HG02852 (cell line): Measurements from ENCODE around the gene SPCS3.
"Not testable (repeated sequence)": the region's sequence is repeated elsewhere in the genome, so short reads cannot be mapped to it uniquely, and the experiment has no call there.

ENCODE experiments used
- ATAC-seq: cut with Tn5 transposase; IDR thresholded peaks from one replicate; pipeline ENCODE4 v1.9.1; 2021; ENCODE audit warnings: mild to moderate bottlenecking, moderate library complexity; ENCODE audit not compliant: unreplicated experiment

Gene SPCS3

DNA sequence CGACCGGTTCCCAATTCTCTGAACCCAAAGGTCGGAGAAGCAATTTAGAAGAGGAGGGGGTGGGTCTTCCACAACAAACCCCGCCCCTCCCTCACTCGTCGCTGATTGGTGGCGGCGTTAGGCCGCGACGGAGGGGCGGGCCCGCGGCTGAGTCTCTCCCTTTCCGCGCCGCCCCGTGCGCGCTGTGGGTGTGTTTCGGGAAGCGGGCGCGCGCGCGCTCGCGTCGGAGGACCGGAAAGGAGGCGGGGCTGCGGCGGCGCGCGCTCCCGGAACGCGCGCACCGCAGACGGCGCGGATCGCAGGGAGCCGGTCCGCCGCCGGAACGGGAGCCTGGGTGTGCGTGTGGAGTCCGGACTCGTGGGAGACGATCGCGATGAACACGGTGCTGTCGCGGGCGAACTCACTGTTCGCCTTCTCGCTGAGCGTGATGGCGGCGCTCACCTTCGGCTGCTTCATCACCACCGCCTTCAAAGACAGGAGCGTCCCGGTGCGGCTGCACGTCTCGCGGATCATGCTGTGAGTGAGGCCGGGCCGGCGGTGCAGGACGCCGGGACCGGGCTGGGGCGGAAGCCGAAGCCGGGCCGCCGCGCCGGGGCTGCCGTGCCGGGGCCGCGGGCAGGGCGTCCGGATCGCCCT, at the start of gene SPCS3:
Gene SPCS3, plus strand, starts transcription at position 263 of the 636 bp plus-strand sequence. Its CDS starts 111 bp downstream, at position 374.
- ATAC-seq = peak; percentile 87

DNA sequence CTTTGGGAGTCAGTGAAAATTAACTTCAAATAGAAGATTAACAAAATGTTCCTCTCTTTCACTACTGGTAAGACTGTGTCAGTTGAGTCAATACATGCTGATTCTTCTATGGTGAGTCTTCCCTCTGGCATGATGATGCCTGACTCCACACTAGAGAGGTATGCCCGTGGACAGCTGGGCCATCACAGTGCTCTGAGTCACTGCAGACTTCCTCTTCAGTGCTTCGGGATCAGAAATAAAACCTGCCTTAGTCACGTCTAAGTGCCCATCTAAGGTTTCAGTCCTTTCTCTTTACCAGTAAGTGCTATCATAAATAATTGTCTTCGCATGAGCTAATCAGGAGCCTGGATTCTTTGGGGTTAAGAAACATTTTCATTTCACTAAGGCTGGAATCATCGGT, 49.1 kb upstream of the SPCS3 start:
- no peak for ATAC-seq

GRCh38 chr4:176271749-176272148, 48.0 kb upstream of the SPCS3 start:
- no peak for ATAC-seq

GRCh38 chr4:176272799-176273198, 47.0 kb upstream of the SPCS3 start:
- no peak for ATAC-seq

GRCh38 chr4:176273736-176274135, 46.0 kb upstream of the SPCS3 start:
- no peak for ATAC-seq

GRCh38 chr4:176274441-176274840, 45.3 kb upstream of the SPCS3 start:
- no peak for ATAC-seq

GRCh38 chr4:176276710-176277109, 43.1 kb upstream of the SPCS3 start:
- ATAC-seq = no peak

DNA sequence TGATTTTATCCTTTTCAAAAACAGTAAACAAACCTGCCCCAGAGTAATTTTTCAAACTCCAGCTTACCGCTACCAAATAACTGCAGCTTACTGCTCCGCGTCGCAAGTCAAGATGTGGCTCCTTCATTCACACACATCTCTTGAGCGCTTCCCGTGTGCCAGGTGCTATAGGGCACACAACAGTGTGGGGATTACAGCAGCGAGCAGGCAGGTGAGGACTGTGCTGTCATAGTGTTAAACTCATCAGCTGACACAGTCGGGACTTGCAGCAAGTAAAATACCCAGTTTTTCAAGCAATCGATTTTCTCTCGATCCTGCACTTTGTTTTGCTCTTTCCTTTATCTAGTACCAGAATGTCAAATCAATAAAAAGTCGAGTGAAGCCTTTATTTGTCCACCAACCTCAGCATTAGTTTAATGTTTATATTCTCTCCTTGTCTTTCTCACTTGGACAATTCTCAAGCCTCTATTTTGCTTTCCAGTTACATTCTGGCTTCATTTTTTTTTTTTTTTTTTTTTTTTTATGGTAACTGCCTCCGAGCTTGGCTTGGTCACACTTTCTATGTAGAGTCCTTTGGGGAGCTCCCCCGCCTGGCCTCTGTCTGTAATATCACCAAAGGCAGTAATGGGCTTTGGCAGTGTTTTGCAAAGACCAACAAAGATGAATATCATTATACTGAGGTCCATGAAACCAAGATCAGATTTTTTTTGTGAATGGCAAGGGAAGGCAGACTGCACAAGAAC, 42.4 kb upstream of the SPCS3 start:
- peak; percentile 92 for ATAC-seq

- ATAC-seq = not testable (repeated sequence)
These were observed 40.2 kb upstream of the SPCS3 start for GRCh38 chr4:176279560-176279959.

DNA sequence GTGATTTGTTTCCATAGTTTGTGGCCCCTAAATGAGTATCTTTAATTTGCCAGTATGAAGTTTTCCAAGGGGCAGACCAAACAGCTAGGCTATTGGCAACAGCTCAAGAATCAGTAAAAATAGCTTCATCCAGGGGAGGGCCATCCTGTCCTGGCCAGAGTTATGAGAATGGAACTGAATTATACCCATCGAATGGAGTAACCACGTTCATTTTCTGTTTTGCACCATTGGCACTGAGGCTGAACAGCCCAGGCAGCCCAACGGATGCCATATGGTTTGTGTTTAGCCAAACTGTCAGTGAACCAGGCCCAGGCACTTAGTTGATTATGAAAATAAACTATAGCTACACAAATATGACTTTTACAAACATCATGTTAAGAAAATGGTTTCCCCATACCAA, 33.0 kb upstream of the SPCS3 start:
- no peak for ATAC-seq

- ATAC-seq = no peak
These were observed 32.2 kb upstream of the SPCS3 start for GRCh38 chr4:176287546-176287945.

- ATAC-seq = no peak
These were observed 31.7 kb upstream of the SPCS3 start for GRCh38 chr4:176288020-176288419.

GRCh38 chr4:176289561-176289960, 30.2 kb upstream of the SPCS3 start:
- ATAC-seq = no peak

GRCh38 chr4:176290520-176290919, 29.2 kb upstream of the SPCS3 start:
- ATAC-seq = no peak

DNA sequence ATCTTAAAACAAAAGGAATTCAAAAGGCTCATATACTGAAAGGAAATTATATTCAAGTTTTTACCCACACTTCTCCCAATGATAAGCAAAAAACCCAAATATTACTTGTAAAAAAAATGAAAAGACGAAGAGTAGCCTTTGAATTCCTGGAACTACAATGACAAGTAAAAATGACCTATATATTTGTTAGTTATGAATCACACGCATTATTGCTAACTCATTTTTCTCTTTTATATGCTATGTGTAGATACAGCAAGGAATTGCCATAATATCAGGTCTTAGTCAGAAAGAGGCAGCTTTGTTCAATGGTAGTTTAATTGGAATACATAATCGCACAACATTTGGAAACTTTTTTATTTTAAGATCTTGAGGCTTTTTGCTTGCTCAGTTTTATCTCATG, 28.0 kb upstream of the SPCS3 start:
- no peak for ATAC-seq

- no peak for ATAC-seq
These were observed 26.8 kb upstream of the SPCS3 start for GRCh38 chr4:176292920-176293319.

DNA sequence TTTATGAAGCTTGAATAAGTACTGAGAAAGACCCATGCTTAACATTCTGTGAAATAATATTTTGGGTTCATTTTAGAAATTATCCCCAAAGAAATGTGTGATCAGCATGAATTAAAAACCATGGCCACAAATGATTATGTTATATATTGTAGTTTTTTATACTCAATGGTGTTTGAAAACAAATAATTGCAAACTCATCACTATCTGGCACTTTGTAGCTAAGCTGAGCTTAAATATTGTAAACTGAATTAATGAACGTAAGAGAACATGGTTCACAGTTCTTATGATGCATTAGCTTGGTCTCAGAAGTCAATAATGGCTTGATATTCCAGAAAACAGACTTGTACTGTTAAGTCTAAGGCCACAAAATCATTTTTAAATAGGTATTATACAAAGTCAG, 26.1 kb upstream of the SPCS3 start:
- ATAC-seq = no peak

- not testable (repeated sequence) for ATAC-seq
These were observed 23.9 kb upstream of the SPCS3 start for GRCh38 chr4:176295907-176296306.

- ATAC-seq = no peak
These were observed 21.1 kb upstream of the SPCS3 start for GRCh38 chr4:176298664-176299063.

DNA sequence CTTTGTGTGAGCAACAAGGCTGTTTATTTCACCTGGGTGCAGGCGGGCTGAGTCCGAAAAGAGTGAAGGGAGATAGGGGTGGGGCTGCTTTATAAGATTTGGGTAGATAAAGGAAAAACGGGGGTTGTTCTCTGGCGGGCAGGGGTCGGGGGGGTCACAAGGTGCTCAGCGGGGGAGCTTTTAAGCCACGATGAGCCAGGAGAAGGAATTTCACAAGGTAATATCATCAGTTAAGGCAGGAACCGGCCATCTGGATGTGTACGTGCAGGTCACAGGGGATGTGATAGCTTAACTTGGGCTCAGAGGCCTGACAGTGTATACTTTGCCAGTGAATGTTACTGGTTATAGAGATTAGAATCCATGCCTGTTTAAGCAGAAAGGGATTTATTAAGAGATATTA, 19.7 kb upstream of the SPCS3 start:
- no peak for ATAC-seq

DNA sequence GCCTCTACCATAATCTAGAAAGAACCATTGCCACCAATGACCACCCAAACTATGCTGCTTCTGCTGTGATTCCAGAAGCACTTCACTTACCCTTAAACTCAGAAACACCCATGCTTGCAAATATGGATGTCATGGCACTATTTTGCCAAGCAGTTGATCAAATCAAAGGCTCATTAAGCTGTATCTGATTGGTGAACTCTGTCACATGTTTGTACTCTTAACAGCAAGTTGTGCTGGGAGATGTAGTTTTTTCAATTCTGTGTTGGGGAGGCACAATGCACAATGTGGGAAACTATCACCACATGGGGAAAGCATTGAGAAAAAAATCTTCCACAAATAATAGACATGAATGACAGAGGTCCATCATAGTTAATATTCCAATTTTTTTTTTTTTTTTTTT, 19.2 kb upstream of the SPCS3 start:
- no peak for ATAC-seq
